Stimulated activated naive CD8-positive, alpha-beta T cell treated with anti-CD3 and anti-CD28 coated beads, Interleukin-15, Interleukin-2, amounts not matched to agents 100 ng/mL and 50 ng/mL, for 24 hours (primary cell): ENCODE measurements around the gene ESYT1.
"Not testable (repeated sequence)": the region's sequence is repeated elsewhere in the genome, so short reads cannot be mapped to it uniquely, and the experiment has no call there.

Experiments
- H3K27ac Mint-ChIP-seq: one replicate; pipeline ENCODE4 v1.8.0; 2021; ENCODE audit warnings: mild to moderate bottlenecking, mixed read lengths
- H3K27me3 Mint-ChIP-seq: one replicate; pipeline ENCODE4 v1.8.0; 2021; ENCODE audit warnings: mixed read lengths
- H3K36me3 Mint-ChIP-seq: one replicate; pipeline ENCODE4 v1.8.0; 2021; ENCODE audit warnings: low read depth, mixed read lengths
- H3K4me1 Mint-ChIP-seq: one replicate; pipeline ENCODE4 v1.8.0; 2021; ENCODE audit warnings: low read depth, mixed read lengths
- H3K4me3 Mint-ChIP-seq: one replicate; pipeline ENCODE4 v1.8.0; 2021; ENCODE audit warnings: mild to moderate bottlenecking, mixed read lengths
- H3K9me3 Mint-ChIP-seq: one replicate; pipeline ENCODE4 v1.8.0; 2021; ENCODE audit warnings: mixed read lengths

ESYT1 gene

DNA sequence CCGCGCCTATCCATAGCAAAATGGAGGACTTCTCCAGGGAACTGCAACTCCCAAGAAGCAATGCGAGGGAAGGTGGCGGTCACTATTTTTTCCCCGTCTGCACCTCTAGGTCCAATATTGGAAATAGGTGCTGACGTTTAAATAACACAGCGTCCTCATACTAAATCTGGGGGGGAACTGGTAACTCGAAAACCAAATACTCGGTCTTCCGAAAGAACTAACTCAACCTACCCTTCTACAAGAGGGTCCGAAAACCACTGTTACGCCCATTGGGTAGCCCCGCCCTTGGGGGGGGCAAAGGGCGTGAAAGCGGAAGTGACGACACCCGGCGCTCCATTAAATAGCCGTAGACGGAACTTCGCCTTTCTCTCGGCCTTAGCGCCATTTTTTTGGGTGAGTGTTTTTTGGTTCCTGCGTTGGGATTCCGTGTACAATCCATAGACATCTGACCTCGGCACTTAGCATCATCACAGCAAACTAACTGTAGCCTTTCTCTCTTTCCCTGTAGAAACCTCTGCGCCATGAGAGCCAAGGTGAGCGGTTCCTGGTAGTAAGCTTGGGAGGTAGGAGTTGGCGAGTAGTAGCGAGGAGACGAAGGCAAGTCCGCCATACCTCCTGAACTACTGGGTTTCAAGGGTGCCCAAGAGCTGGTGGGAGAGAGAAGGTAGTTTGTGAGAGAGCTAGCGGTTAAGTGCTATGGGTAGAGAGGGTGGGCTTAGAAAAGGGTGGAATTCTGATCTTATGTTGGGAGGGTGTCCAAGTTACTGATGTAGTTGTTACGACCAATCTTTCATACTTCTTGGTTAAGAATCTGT is 11.6 kb upstream of the ESYT1 start, which contains the start of gene RPL41:
Gene RPL41, plus strand, starts transcription at position 367 of the 815 bp plus-strand sequence.
- Mint-ChIP-seq H3K36me3 (peaks cover 63% of the 10 kb centered on the region), H3K9me3 (no peaks in the 10 kb centered on the region), H3K4me3 (peak within 1 kb of the TSS; percentile 97), H3K27ac (peak within 1 kb of the TSS; percentile 99), H3K4me1 (peaks cover 40% of the 10 kb centered on the region), H3K27me3 (no peaks in the 10 kb centered on the region)

DNA sequence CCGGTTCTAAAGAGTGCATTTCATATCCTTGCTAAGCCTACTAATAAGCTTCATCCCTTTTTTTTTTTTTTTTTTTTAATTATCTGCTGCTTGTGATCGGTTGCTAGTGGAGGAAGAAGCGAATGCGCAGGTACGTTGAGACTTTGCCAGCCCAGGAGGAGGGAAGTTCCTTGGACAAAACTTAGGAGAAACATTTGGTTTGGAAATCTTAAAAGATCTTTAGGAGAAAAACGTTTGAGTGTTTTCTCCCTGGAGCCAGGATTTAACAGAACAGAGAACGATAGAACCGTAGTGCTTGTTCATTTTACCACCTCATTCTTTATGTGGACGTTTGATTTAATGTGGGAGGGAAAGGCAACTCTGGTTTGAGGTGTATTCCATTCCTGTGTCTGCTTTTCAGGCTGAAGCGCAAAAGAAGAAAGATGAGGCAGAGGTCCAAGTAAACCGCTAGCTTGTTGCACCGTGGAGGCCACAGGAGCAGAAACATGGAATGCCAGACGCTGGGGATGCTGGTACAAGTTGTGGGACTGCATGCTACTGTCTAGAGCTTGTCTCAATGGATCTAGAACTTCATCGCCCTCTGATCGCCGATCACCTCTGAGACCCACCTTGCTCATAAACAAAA is 10.9 kb upstream of the ESYT1 start:
- Mint-ChIP-seq H3K36me3 (peaks cover 63% of the 10 kb centered on the region), H3K27ac (peak overlapping the region; percentile 99), H3K4me3 (peak overlapping the region; percentile 97), H3K4me1 (peaks cover 40% of the 10 kb centered on the region)
- not testable (repeated sequence) for H3K27me3 Mint-ChIP-seq, H3K9me3 Mint-ChIP-seq

DNA sequence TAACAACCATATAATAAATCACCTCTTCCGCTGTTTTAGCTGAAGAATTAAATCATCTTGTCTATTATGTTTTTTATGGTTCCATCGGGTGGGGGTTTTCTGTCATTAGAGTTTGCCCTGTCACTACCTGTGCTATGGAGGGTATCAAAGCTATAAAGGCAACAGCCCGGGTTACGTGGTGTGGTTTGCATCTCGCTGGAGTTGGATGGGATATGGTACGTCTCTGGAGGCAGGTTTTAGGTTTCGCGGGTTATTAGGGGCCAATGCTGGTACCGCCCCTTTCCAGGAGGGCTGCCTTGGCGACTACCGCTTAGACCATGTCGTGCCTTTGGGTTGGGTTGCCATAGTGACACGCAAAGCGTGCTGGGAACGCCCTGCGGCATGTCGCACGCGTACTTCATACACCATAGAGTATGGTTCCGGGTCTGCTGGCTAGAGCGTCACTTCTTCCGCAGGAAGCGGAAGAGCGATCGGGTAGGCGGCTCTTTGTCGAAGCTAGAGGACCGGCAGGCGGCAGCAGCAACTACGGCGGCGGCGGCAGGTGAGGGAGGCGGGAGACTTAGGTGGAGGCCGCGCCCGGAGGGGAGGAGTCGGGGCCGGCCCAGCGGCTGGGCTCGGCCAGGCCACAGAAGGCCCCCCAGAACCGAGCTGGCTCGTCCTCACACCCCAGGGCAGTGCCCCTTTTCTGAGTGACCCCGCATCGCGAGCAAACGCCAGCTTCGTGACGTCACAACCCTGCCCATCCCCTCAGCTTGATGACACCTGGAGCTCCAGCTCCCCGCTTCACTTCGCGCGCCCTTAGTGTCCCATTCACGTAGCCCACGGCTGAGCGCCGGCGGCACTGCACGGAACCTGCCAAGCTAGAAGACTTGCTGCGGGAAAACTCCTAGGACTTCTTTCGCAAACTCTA is 10.0 kb upstream of the ESYT1 start, which contains the start of gene ZC3H10:
Gene ZC3H10, plus strand, starts transcription at position 489 of the 910 bp plus-strand sequence. CDS start 2,297 bp downstream, outside the sequence.
- peaks cover 40% of the 10 kb centered on the region for H3K4me1 Mint-ChIP-seq
- H3K9me3 Mint-ChIP-seq, result no peaks in the 10 kb centered on the region
- H3K27ac Mint-ChIP-seq, result peak within 1 kb of the TSS; percentile 99
- H3K36me3 Mint-ChIP-seq, result peaks cover 58% of the 10 kb centered on the region
- H3K4me3 Mint-ChIP-seq, result peak within 1 kb of the TSS; percentile 97
- no peaks in the 10 kb centered on the region for H3K27me3 Mint-ChIP-seq

DNA sequence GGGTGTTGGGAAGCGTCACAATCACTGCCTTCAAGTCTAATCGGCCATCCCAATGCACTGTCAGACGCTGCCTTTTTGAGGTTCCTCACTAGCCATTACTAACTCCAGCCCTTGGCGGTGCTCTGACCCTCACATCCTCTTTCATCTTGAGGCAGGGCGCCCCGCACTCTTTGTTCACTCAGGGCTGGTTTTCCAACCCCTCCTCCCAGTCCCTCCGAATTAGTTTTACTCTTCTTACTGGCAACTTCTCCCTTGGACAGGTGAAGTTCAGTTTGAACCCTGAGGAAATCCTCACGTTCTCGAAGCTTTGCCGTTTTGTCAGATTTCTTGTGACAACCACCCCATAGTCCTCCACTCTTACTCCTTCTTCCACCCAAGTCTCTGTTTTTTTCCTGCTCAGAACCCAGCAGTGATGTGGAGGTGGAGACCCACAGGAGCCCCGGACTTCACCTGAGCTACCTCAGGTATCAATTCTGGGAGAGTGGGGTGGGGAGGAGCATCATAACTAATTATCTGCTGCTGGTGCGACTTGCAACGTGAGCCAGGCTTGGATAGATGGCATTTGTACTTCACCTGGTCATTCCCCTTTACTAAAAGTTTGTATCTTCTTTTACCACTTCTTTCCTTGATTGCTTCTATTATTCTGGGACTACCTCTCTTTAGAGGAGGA is 9.2 kb upstream of the ESYT1 start:
- H3K4me3 Mint-ChIP-seq, result peak overlapping the region; percentile 97
- H3K36me3 Mint-ChIP-seq, result peaks cover 50% of the 10 kb centered on the region
- no peaks in the 10 kb centered on the region for H3K9me3 Mint-ChIP-seq
- H3K4me1 Mint-ChIP-seq, result peaks cover 41% of the 10 kb centered on the region
- peak overlapping the region; percentile 83 for H3K27ac Mint-ChIP-seq
- H3K27me3 Mint-ChIP-seq, result no peaks in the 10 kb centered on the region

DNA sequence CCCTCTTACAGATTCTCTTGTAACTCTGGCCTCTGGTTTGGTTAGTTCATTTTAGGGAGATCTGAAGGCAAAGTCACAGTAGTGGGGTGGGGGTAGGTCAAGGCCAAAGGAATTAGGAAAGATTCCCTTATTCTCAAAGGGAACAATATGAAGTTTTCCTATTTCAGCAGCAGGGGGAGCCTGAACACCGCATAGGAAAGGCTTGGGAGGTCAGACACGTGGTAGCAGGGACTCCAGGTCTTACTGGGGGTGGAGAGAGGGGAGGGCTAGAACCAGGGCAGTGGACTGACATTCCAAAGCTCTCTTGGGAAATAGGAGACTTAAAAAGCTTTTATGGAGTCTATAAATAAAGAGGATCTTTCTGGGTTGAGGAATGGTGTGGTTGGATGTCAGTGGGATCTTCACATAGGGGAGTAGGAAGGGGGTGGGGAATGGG is 8.7 kb upstream of the ESYT1 start:
- H3K4me1 Mint-ChIP-seq, result peaks cover 43% of the 10 kb centered on the region
- H3K36me3 Mint-ChIP-seq, result peaks cover 45% of the 10 kb centered on the region
- no peaks in the 10 kb centered on the region for H3K27me3 Mint-ChIP-seq
- H3K27ac Mint-ChIP-seq, result peak overlapping the region; percentile 83
- H3K9me3 Mint-ChIP-seq, result no peaks in the 10 kb centered on the region
- H3K4me3 Mint-ChIP-seq, result peak overlapping the region; percentile 97

DNA sequence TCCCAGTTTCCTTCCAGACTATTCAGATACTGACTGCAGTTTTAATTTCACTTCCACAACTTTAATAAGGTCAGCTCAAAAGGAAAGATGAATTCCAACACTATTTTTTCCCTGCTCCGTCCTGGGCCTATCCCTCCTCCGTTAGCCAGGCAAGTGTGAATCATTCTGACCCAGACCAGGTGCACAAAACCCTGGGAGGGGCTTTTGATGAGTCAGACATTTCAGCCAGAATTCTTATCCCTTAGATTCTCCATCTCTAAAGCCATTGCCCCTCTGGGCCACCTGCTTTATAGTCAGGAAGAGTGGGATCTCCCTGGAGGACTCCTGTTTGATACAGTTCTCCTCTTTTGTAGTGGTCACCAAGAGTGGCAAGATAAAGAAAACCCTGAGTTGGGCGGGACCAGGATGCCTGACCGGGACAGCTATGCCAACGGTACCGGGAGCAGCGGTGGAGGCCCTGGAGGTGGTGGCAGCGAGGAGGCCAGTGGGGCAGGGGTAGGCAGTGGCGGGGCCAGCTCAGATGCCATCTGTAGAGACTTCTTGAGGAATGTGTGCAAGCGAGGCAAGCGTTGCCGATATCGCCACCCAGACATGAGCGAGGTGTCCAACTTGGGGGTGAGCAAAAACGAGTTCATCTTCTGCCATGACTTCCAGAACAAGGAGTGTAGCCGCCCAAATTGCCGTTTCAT is 7.8 kb upstream of the ESYT1 start:
- H3K4me3 Mint-ChIP-seq, result peak overlapping the region; percentile 97
- peaks cover 44% of the 10 kb centered on the region for H3K36me3 Mint-ChIP-seq
- peaks cover 42% of the 10 kb centered on the region for H3K4me1 Mint-ChIP-seq
- H3K27ac Mint-ChIP-seq, result peak overlapping the region; percentile 83
- no peaks in the 10 kb centered on the region for H3K9me3 Mint-ChIP-seq
- no peaks in the 10 kb centered on the region for H3K27me3 Mint-ChIP-seq

DNA sequence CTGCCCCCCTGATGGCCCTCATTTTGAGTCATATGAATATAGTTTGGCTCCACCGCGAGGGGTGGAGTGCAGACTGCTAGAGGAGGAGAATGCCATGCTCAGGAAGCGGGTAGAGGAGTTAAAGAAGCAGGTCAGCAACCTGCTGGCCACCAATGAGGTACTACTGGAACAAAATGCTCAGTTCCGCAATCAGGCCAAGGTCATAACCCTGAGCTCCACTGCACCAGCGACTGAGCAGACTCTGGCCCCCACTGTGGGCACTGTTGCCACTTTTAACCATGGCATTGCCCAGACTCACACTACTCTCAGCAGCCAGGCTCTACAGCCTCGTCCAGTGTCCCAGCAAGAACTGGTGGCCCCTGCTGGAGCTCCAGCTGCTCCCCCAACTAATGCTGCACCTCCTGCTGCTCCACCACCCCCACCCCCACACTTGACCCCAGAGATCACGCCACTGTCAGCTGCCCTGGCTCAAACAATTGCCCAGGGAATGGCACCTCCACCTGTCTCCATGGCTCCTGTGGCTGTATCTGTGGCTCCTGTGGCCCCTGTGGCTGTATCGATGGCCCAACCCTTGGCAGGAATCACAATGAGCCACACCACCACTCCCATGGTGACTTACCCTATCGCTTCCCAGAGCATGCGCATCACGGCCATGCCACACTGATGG is 6.7 kb upstream of the ESYT1 start:
- Mint-ChIP-seq H3K4me3 (no peak overlapping the region), H3K4me1 (peaks cover 46% of the 10 kb centered on the region), H3K27me3 (no peaks in the 10 kb centered on the region), H3K27ac (peak overlapping the region; percentile 24), H3K36me3 (peaks cover 48% of the 10 kb centered on the region), H3K9me3 (no peaks in the 10 kb centered on the region)

DNA sequence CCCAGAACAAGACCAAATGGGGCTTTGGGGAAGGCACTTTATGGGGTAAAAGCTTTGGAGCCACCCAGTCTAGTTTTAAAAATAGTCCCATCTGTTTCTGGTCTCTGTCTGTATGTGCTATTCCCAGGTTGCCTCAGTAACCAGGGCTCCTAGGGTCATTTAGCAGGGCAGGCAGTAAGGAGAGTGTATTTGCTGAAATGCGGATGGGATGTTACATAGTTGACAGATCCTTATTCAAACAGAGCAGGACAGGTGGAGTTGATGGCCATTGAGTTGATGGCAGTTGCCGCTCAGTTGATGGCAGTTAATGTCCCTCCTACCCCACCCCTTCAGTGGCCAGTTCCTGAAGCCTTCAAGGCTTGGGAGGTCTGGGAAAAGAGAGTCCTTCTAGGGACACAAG is 5.4 kb upstream of the ESYT1 start:
- Mint-ChIP-seq H3K27me3 (no peaks in the 10 kb centered on the region), H3K36me3 (peaks cover 35% of the 10 kb centered on the region), H3K27ac (no peak overlapping the region), H3K4me1 (peaks cover 58% of the 10 kb centered on the region), H3K4me3 (no peak overlapping the region), H3K9me3 (no peaks in the 10 kb centered on the region)

DNA sequence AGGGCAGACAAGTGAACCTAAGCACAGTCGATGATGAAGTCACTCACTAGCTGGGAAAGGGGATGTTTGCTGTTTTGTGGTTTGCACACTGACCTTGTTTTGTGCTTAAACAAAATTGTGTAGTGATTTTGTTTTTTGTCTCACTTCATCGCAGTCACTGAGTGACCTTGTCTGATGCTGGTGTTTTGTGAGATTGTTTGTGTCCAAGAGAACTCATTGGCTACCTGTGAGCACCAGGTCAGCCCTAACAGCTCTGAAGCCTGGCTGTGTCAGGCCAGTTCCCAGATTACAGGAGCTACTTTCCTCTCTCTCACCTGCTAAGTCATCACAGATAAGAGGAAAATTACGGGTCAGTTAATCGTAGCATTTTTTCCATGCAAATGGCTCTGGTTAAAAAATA is 3.9 kb upstream of the ESYT1 start:
- Mint-ChIP-seq H3K27ac (no peak overlapping the region), H3K4me1 (peaks cover 47% of the 10 kb centered on the region), H3K4me3 (no peak overlapping the region), H3K36me3 (peaks cover 33% of the 10 kb centered on the region), H3K9me3 (no peaks in the 10 kb centered on the region), H3K27me3 (no peaks in the 10 kb centered on the region)

DNA sequence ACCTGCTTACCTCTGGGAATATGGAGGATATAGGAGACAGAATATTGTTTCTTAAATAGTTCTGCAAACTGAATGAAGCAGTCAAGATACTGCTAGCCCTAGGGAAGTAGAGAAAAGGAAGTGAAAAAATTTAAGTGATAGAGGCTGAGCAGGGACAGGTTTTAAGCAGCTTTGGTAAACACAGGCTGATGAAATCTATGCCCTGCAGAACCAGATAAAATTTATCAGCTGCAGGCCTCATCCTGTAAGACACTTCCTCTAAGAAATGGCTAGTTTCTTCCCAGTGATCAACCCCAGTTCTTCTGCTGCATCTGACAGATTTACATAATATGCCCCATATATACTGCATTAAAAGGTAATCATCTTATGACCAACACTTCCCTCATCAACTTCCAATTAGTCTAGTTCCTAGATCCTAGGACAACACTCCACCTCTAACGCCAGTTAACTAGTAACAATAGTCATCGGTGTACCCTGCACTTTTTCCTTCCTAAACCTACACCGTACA is 1.3 kb upstream of the ESYT1 start:
- no peaks in the 10 kb centered on the region for H3K9me3 Mint-ChIP-seq
- peak overlapping the region; percentile 99 for H3K4me3 Mint-ChIP-seq
- H3K36me3 Mint-ChIP-seq, result peaks cover 36% of the 10 kb centered on the region
- H3K27ac Mint-ChIP-seq, result peak overlapping the region; percentile 88
- H3K4me1 Mint-ChIP-seq, result peaks cover 59% of the 10 kb centered on the region
- no peaks in the 10 kb centered on the region for H3K27me3 Mint-ChIP-seq

DNA sequence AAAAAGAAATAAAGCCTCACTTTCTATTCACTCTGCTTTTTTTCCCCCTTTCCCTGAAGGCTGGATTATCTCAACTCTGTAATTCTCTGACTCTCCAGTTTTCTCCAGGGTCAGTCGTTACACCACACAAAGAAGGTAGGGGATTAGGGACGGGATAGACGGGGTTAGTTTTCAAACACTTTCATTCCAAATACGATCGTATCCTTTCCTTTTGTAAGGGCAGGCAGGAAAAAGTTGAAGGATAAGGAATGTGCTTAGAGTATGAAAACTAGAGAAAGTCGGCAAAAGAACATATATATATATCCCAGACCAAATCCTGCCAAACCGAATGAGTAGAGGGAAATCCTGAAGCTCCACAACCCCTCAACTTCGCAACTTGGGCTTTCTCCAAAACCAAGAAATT is 581 bp upstream of the ESYT1 start:
- H3K27ac Mint-ChIP-seq, result peak overlapping the region; percentile 88
- H3K4me1 Mint-ChIP-seq, result peaks cover 66% of the 10 kb centered on the region
- no peaks in the 10 kb centered on the region for H3K9me3 Mint-ChIP-seq
- H3K27me3 Mint-ChIP-seq, result no peaks in the 10 kb centered on the region
- peak overlapping the region; percentile 99 for H3K4me3 Mint-ChIP-seq
- H3K36me3 Mint-ChIP-seq, result peaks cover 37% of the 10 kb centered on the region

DNA sequence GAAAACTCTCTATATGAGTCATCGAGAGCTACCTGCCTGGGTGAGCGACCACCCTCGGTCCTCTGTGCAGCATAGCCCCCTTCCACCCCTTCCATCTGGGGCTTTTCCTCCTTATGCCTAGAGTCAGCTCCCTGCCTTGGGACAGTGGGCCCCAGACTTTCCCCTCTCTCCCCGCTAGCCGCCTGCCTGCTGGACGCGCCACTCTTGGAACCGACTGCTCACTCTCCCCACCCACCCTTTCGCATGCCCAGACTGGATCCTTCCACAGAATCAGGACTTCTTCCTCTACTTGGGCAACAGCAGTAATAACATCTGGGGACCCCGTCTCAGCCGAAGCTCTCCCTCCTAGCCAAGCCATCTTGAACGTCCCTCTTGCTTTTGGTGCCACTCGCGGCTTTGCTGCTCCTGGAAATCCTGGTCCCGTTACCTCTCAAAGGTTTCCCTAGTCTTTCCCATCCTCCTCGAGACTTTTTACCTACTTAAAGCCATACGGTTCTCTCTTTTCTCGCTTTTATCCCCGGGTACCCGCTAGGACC is 671 bp downstream of the ESYT1 start:
- Mint-ChIP-seq H3K27me3 (no peaks in the 10 kb centered on the region), H3K27ac (peak overlapping the region; percentile 88), H3K4me3 (peak overlapping the region; percentile 99), H3K36me3 (peaks cover 46% of the 10 kb centered on the region), H3K4me1 (peaks cover 71% of the 10 kb centered on the region), H3K9me3 (no peaks in the 10 kb centered on the region)
